Astrocyte of the spinal cord (primary cell): ENCODE data around the gene KCNG4.
A peak's percentile ranks its signal among the peaks of the same experiment; 100 is the strongest.
"Not testable (repeated sequence)": the region's sequence is repeated elsewhere in the genome, so short reads cannot be mapped to it uniquely, and the experiment has no call there.

Experiments
- DNase-seq: peaks from one replicate; pipeline ENCODE4 v3.0.0; 2011; ENCODE audit warnings: low read depth, low spot score
- H3K4me3 ChIP-seq: 2 replicates; pipeline ENCODE4 v1.5.1; 2011; ENCODE audit warnings: low read depth, mild to moderate bottlenecking, low read length, moderate library complexity
- CTCF ChIP-seq: IDR thresholded peaks from 2 replicates; pipeline ENCODE4 v1.5.1; 2012; ENCODE audit warnings: low read depth, mild to moderate bottlenecking, low read length, inconsistent platforms
- in situ Hi-C: cut with HindIII; loops from 2 replicates; pipeline ENCODE4 v1.10.0; 2017; ENCODE audit warnings: low sequenced_read_pairs

The KCNG4 gene

GRCh38 chr16:84207879-84208278, 31.9 kb downstream of the KCNG4 start:
- H3K4me3 ChIP-seq = no peak overlapping the region
- TF ChIP-seq CTCF = no peak
- in situ Hi-C loops = no loop called here
- no peak for DNase-seq

- no peak overlapping the region for H3K4me3 ChIP-seq
- TF ChIP-seq CTCF = no peak
- DNase-seq = no peak
- in situ Hi-C loops = no loop called here
Measured at GRCh38 chr16:84207251-84207650, 32.6 kb downstream of the KCNG4 start.

GRCh38 chr16:84205976-84206691, 33.7 kb downstream of the KCNG4 start:
- no peak overlapping the region for H3K4me3 ChIP-seq
- no peak for DNase-seq
- in situ Hi-C loops = no loop called here
- TF ChIP-seq CTCF = no peak

GRCh38 chr16:84205123-84205522, 34.7 kb downstream of the KCNG4 start:
- DNase-seq, in situ Hi-C loops, H3K4me3 ChIP-seq: not testable (repeated sequence)

GRCh38 chr16:84204551-84204950, 35.3 kb downstream of the KCNG4 start:
- H3K4me3 ChIP-seq, DNase-seq, in situ Hi-C loops: not testable (repeated sequence)

- H3K4me3 ChIP-seq = no peak overlapping the region
- TF ChIP-seq CTCF = no peak
- no peak for DNase-seq
- in situ Hi-C loops = no loop called here
Measured at GRCh38 chr16:84199861-84200260, 40.0 kb downstream of the KCNG4 start.

- in situ Hi-C loops = no loop called here
- no peak for TF ChIP-seq CTCF
- no peak overlapping the region for H3K4me3 ChIP-seq
- DNase-seq = no peak
Measured at GRCh38 chr16:84199097-84199496, 40.7 kb downstream of the KCNG4 start.

- peak; percentile 62 for DNase-seq
- in situ Hi-C loops = no loop called here
- no peak for TF ChIP-seq CTCF
- no peak overlapping the region for H3K4me3 ChIP-seq
Measured at GRCh38 chr16:84198401-84198800, 41.4 kb downstream of the KCNG4 start.
